Measurements from ENCODE around the gene PLA2G4D. TPM values are rescaled to one million over a fixed set of nuclear protein-coding genes. Genes with fewer than 3 reads are reported as not detected.

PLA2G4D gene
- total RNA-seq, 1 experiment from 2014 or later, result 0.34 TPM

DNA sequence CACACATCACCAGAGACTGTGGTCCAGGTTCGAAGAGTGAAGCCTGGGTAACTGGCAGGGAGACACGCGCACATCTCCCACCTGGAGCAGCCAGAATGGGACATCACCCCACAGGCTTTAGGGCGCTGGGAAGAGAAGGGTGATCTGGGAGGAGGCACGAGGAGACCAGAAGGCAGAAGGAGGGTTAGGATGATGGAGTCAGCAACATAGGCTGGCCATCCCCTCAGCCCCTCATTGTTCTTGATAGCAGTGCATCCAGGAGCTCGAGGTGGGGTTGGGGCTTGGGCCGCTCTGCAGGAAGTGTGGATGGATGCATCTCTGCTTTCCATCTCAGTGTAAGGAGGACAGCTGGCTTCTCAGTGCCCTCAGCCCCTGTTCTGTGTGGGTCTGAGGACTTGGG lies 46.9 kb upstream of the PLA2G4D start (continued):
- TF ChIP-seq, protein P1, sequence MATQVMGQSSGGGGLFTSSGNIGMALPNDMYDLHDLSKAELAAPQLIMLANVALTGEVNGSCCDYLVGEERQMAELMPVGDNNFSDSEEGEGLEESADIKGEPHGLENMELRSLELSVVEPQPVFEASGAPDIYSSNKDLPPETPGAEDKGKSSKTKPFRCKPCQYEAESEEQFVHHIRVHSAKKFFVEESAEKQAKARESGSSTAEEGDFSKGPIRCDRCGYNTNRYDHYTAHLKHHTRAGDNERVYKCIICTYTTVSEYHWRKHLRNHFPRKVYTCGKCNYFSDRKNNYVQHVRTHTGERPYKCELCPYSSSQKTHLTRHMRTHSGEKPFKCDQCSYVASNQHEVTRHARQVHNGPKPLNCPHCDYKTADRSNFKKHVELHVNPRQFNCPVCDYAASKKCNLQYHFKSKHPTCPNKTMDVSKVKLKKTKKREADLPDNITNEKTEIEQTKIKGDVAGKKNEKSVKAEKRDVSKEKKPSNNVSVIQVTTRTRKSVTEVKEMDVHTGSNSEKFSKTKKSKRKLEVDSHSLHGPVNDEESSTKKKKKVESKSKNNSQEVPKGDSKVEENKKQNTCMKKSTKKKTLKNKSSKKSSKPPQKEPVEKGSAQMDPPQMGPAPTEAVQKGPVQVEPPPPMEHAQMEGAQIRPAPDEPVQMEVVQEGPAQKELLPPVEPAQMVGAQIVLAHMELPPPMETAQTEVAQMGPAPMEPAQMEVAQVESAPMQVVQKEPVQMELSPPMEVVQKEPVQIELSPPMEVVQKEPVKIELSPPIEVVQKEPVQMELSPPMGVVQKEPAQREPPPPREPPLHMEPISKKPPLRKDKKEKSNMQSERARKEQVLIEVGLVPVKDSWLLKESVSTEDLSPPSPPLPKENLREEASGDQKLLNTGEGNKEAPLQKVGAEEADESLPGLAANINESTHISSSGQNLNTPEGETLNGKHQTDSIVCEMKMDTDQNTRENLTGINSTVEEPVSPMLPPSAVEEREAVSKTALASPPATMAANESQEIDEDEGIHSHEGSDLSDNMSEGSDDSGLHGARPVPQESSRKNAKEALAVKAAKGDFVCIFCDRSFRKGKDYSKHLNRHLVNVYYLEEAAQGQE (IDR thresholded peaks at IDR 0.05; ENCODE audit: low read depth), result no peak
- TF ChIP-seq EZH2phosphoT487 (IDR thresholded peaks at IDR 0.05; ENCODE audit: borderline replicate concordance) (no peak), ZFX (IDR thresholded peaks at IDR 0.05) (no peak), ZNF274 (IDR thresholded peaks at IDR 0.05; ENCODE audit: low read depth, low read length) (no peak)

DNA sequence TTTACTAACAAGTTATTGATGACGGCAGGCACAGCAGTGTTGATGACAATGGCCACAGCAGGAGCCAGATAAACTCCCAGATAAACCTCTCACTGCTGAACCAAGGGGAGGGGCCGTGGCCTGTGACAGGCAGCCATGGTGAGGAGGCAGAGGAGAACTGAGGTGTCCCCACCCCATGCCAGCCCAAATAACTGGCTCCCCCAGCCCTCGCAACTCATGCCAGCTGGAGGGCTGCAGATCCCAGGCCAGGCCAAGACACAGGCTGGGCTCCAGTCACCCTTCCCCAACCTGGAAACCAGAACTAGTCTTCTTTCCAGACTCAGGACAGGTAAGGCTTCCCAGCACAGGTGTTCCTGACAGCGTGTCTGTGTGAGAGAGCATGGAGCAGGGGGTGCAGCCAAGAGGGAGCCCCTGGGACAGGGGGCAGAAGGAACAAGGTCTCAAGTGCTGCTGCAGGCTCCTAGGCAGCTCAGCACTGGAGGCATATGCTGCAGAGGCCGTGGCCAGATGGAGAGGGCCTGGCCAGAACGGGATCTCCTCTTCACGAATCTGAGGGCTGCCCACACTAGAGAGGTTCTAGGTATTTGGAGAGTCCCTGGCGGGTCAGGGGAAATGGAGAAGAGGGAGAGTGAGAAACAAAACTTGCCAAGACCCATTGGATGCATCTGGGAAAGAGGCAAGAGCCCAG lies 46.2 kb upstream of the PLA2G4D start:
- no peak overlapping the region for H3K9ac ChIP-seq (ENCODE audit: low read length)
- intact Hi-C loops (cut with micrococcal nuclease), result no loop called here
- ChIA-PET RAD21 (ENCODE audit: low non-redundant PET in 1 of 2, low total read pairs in 2 of 2, uncharacterized antibody in 2 of 2, unreplicated experiment in 2 of 2) (no interaction called here), POLR2A (no interaction called here), CTCF (interaction anchor here (0.9 kb wide), 1 partner anchor 75 kb away, joined by 4 read pairs; no protein-coding TSS in a partner anchor)
- DNase-seq (ENCODE audit: low read depth, low spot score), result no peak
- no peaks in the 10 kb centered on the region for H4K20me1 ChIP-seq (ENCODE audit: insufficient read depth)
- H3K4me3 ChIP-seq (replicated peaks in 1 of 2; ENCODE audit: low read depth in 1 of 2, low read length in 2 of 2), result no peak overlapping the region
- no peak overlapping the region for H2AFZ ChIP-seq (ENCODE audit: low read depth, low read length, poor library complexity, severe bottlenecking)
- ATAC-seq, result no peak
- no peaks in the 10 kb centered on the region for H3K4me1 ChIP-seq (ENCODE audit: control insufficient read depth in 1 of 2, insufficient read depth in 2 of 2, low read length in 2 of 2)
- no peak overlapping the region for H3K4me2 ChIP-seq (ENCODE audit: low read length)
- no peaks in the 10 kb centered on the region for H3K36me3 ChIP-seq (ENCODE audit: control insufficient read depth in 1 of 2, insufficient read depth in 2 of 2, low read length in 2 of 2)
- no peaks in the 10 kb centered on the region for H3K79me2 ChIP-seq (ENCODE audit: insufficient read depth, low read length)
- H3K9me2 ChIP-seq (ENCODE audit: insufficient read depth), result no peaks in the 10 kb centered on the region
- no TSS peak for BruUV-seq (replicated peaks)
- no peaks in the 10 kb centered on the region; the same call in 1 of the 2 replicates for H3K27me3 ChIP-seq (ENCODE audit: insufficient read depth, low read length)
- no peak overlapping the region for H3K27ac ChIP-seq (ENCODE audit: low read depth, low read length)
- H3K9me3 ChIP-seq (ENCODE audit: control insufficient read depth in 1 of 2, insufficient read depth in 1 of 2, low read depth in 1 of 2, low read length in 2 of 2), result no peaks in the 10 kb centered on the region
- TF ChIP-seq EZH2 (IDR thresholded peaks at IDR 0.05), result no peak
- TF ChIP-seq, protein P1 (IDR thresholded peaks at IDR 0.05; ENCODE audit: low read depth), result no peak
- TF ChIP-seq ZNF274 (IDR thresholded peaks at IDR 0.05; ENCODE audit: low read depth, low read length), result no peak
- TF ChIP-seq SP1 (IDR thresholded peaks at IDR 0.05; ENCODE audit: low read depth), result no peak
- no peak for TF ChIP-seq EZH2phosphoT487 (IDR thresholded peaks at IDR 0.05; ENCODE audit: borderline replicate concordance)
- no peak for TF ChIP-seq CEBPB (IDR thresholded peaks at IDR 0.05; ENCODE audit: low read depth)
- TF ChIP-seq SRF (IDR thresholded peaks at IDR 0.05; ENCODE audit: low read depth), result no peak
- TF ChIP-seq TCF7L2 (IDR thresholded peaks at IDR 0.05; ENCODE audit: borderline replicate concordance, extremely low read depth, insufficient read depth, insufficient read length), result no peak
- TF ChIP-seq CTCF (IDR thresholded peaks at IDR 0.05 in 2 of 3, conservative IDR thresholded peaks at IDR 0.05 in 1 of 3; ENCODE audit: borderline replicate concordance in 1 of 3, insufficient read depth in 1 of 3, low read depth in 2 of 3, low read length in 2 of 3), result no peak
- no peak for TF ChIP-seq JUND (IDR thresholded peaks at IDR 0.05)
- TF ChIP-seq FOSL1 (IDR thresholded peaks at IDR 0.05; ENCODE audit: low read depth), result no peak
- TF ChIP-seq YY1 (IDR thresholded peaks at IDR 0.05; ENCODE audit: extremely low read depth, insufficient replicate concordance, low read depth, low read length), result no peak
- no peak for TF ChIP-seq MAX (IDR thresholded peaks at IDR 0.05)
- TF ChIP-seq POLR2AphosphoS5 (IDR thresholded peaks at IDR 0.05; ENCODE audit: low read depth, low read length), result no peak
